Muscle of leg (tissue), 11 donors: ENCODE data around the gene MAK. TPM values are rescaled to one million over a fixed set of nuclear protein-coding genes. Genes with fewer than 3 reads are reported as not detected.
A peak's percentile ranks its signal among the peaks of the same experiment; 100 is the strongest.
"Not testable (repeated sequence)": the region's sequence is repeated elsewhere in the genome, so short reads cannot be mapped to it uniquely, and the experiment has no call there.

ENCODE experiments used
- DNase-seq: peaks from one replicate; pipeline ENCODE4 v3.0.0; 2013
- H3K27ac ChIP-seq: one replicate; pipeline ENCODE4 v1.5.1; 2013; ENCODE audit warnings: mild to moderate bottlenecking, low read length, control low read depth
- H3K27me3 ChIP-seq: one replicate; pipeline ENCODE4 v1.6.1; 2013; ENCODE audit warnings: low read length; ENCODE audit not compliant: control insufficient read depth, insufficient read depth
- H3K36me3 ChIP-seq: one replicate; pipeline ENCODE4 v1.6.1; 2013; ENCODE audit warnings: low read length; ENCODE audit not compliant: control insufficient read depth, insufficient read depth
- H3K4me1 ChIP-seq: one replicate; pipeline ENCODE4 v1.6.1; 2013; ENCODE audit warnings: low read length; ENCODE audit not compliant: control insufficient read depth, insufficient read depth
- H3K4me3 ChIP-seq: one replicate; pipeline ENCODE4 v1.5.1; 2013; ENCODE audit warnings: low read length, control low read depth
- H3K9me3 ChIP-seq: replicated peaks from 2 replicates; pipeline ENCODE4 v1.6.1; 2013; ENCODE audit warnings: low read depth, low read length; ENCODE audit not compliant: control insufficient read depth
- WGBS: methylation state at CpG from one replicate; pipeline ENCODE4 v1.1.5; 2013; ENCODE audit warnings: missing lambda C conversion rate; ENCODE audit not compliant: insufficient coverage; 5-methylcytosine and 5-hydroxymethylcytosine counted together
- polyA plus RNA-seq, 8 donors: library from polyadenylated mRNA; unstranded; fragments of 120-200 nt; gene quantifications; one replicate each; pipeline versions ENCODE4 v1.2.1 to v1.2.3, GENCODE V29; 2013; ENCODE audit warnings: inconsistent platforms in 1 of 8, low replicate concordance in 1 of 8; ENCODE audit not compliant: insufficient read length in 8 of 8, insufficient read depth in 1 of 8
- total RNA-seq: library from RNA; stranded (reverse); fragments of 120-200 nt; gene quantifications from one replicate; pipeline ENCODE4 v1.2.4, GENCODE V29; 2013

MAK gene
- total and polyA plus RNA-seq, 9 donors: 0.04 to 0.65 (median 0.25) TPM

DNA sequence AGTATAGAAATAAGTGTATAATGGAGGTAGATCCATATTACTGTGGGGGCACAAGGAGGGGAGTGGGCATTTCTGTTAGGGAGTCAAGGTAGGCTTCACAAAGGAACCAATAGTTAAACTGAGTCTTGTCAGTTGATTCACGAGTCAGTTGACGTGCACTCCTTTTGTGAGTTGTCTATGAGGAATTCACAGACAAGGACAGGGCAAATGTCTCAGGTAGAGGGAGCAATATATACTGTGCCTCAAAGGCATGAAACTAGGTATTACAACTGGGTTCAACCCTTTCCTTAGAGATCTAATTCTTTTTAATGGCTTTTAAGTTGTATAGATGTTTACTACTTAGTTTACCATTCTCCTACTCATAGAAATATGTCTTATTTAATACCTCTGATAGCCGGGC is 104.5 kb downstream of the MAK start:
- Histone ChIP-seq H3K4me3 (no peak overlapping the region), H3K4me1 (no peaks in the 10 kb centered on the region), H3K27ac (no peak overlapping the region), H3K9me3 (no peaks in the 10 kb centered on the region), H3K36me3 (peaks cover 35% of the 10 kb centered on the region), H3K27me3 (no peaks in the 10 kb centered on the region)
- no peak for DNase-seq
- WGBS: 86% methylated on average over 2 of the region's 3 CpGs

DNA sequence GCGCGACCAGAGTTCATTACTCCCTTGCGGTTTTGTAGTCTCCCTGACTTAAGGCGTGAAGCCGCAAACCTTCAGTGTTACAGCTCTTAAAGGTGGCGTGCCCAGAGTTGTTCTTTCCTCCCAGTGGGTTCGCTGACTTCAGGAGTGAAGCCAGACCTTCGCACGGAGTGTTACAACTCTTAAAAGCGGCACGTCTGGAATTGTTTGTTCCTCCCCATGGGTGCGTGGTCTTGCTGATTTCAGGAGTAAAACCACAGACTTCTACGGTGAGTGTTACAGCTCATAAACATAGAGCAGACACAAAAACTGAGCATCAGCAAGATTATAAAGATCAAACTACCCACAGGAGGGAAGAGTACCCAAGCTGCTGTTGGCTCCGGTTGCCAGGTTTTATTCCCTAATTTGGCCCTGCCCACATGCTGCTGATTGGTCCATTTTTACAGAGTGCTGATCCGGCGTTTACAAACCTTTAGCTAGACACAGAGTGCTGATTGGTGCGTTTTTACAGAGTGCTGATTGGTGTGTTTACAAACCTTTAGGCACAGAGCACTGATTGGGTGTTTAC is 105.1 kb downstream of the MAK start:
- Histone ChIP-seq H3K27ac (no peak overlapping the region), H3K36me3 (peaks cover 39% of the 10 kb centered on the region), H3K4me3 (no peak overlapping the region), H3K27me3 (no peaks in the 10 kb centered on the region), H3K9me3 (no peaks in the 10 kb centered on the region), H3K4me1 (no peaks in the 10 kb centered on the region)
- no peak for DNase-seq
- 53% methylated on average over 12 of the region's 17 CpGs for WGBS

DNA sequence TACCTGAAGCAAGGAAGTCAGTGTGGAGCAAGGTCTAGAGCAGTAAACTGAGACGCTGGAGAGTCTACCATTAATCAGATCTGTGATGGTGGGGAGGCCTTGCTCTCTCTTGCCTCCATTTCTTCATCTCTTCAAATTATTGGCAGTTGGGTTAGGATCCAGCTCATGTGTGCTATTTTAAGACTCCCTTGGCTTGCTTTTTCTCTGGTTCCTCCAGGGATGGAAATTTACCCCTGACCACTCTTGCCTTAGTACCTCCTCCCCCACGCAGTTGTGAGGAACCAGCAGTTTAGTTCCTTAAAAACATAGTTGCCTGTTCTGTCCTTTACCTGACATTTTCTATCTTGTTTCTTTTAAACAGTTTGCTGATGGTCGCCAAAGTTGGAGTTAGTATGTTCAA is 108.1 kb downstream of the MAK start:
- 75% methylated on average over 1 of the region's 3 CpGs for WGBS
- peaks cover 65% of the 10 kb centered on the region for H3K36me3 ChIP-seq
- DNase-seq: peak; percentile 56
- no peaks in the 10 kb centered on the region for H3K9me3 ChIP-seq
- H3K27ac ChIP-seq: no peak overlapping the region
- no peaks in the 10 kb centered on the region for H3K4me1 ChIP-seq
- H3K27me3 ChIP-seq: no peaks in the 10 kb centered on the region
- no peak overlapping the region for H3K4me3 ChIP-seq

DNA sequence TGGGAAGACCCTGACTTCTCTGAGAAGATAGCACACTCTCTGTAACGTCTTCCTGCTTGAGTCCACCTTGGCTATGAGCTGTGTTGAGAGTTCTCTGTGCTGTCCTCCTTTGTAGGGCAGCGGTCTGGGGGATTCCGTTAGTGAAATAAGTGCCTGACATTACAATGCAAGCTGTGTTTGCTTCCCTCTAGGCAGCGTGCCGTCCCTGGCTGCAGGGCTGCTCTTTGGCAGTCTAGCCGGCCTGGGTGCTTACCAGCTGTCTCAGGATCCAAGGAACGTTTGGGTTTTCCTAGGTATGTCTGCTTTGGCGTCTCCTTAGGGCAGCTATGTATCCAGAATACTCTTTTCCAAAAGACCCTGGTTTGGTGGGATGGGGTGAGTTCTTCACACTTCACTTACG is 112.6 kb downstream of the MAK start:
- DNase-seq: no peak
- Histone ChIP-seq H3K27me3 (no peaks in the 10 kb centered on the region), H3K4me1 (peaks cover 23% of the 10 kb centered on the region), H3K36me3 (peaks cover 56% of the 10 kb centered on the region), H3K27ac (no peak overlapping the region), H3K9me3 (no peaks in the 10 kb centered on the region), H3K4me3 (no peak overlapping the region)
- 95% methylated on average over 4 of the region's 9 CpGs for WGBS

DNA sequence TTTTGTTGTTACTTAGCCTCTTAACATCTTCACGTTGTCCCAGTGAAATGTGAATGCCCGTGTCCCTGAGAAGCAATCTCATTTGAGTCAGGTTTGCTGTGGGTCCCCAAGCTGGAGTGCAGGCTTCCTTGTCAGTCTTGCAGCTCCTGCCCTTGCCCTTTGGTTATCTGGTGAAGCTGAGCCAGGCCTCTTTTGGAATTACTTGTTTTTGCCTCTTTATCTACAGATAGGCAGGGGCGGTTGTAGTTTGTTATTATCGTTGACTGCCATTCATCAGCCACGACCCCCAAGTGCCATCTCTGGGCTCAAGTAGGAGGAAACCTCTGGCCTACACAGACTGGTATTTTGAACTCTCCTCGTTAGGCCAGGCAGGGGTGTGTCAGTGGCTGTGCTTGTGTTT is 113.3 kb downstream of the MAK start:
- no peaks in the 10 kb centered on the region for H3K27me3 ChIP-seq
- 90% methylated on average over 3 of the region's 6 CpGs for WGBS
- peaks cover 50% of the 10 kb centered on the region for H3K36me3 ChIP-seq
- no peaks in the 10 kb centered on the region for H3K9me3 ChIP-seq
- peaks cover 23% of the 10 kb centered on the region for H3K4me1 ChIP-seq
- H3K4me3 ChIP-seq: no peak overlapping the region
- no peak for DNase-seq
- H3K27ac ChIP-seq: no peak overlapping the region

DNA sequence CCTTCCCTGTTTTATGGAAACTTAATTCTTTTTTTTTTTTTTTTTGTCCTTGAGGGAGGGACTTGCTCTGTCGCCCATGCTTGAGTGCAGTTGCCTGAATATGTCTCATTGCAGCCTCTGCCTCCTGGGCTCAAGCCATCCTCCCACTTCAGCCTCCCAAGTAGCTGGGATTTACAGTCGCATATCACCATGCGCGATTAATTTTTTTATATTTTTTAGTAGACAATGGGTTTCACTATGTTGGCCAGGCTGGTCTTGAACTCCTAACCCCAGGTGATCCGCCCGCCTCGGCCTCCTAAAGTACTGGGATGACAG is 114.8 kb downstream of the MAK start:
- H3K4me1 ChIP-seq: peaks cover 23% of the 10 kb centered on the region
- H3K36me3 ChIP-seq: peaks cover 39% of the 10 kb centered on the region
- H3K27me3 ChIP-seq: no peaks in the 10 kb centered on the region
- WGBS: 14% methylated on average over 3 of the region's 7 CpGs
- DNase-seq: no peak
- peak overlapping the region; percentile 88 for H3K27ac ChIP-seq
- peak overlapping the region; percentile 73 for H3K4me3 ChIP-seq
- H3K9me3 ChIP-seq: no peaks in the 10 kb centered on the region

DNA sequence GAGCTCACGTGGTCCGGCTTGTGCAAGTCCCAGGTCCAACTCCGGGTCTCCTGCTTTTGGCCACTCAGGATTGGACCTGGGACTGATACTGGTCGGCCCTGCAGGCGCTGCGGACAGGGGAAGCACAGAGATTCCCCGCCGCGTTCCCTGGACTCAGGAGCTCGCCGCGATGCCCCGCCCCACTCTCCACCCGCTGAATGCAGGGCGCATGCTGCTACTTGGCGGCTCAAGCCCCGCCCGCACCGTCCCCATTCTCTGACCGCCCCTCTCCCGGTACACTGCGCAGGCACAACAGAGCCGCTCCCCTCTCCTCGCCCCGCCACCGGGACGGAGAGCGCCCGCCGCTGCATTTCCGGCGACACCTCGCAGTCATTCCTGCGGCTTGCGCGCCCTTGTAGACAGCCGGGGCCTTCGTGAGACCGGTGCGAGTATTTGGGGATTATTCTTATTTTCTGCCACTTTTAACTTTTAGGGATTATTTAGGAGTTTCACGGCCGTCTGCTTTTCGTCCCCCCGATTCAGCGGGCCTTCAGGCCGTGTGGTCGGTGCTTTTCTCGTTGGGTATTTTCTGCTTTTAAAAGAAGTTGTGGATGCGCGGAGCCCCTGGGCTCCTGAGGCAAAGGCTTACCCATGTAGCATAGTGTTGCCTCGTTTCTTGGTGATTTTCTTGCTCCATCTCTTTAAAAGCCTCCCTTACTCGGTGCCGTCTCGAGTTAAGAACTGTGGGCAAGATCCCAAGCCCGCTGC is 115.3 kb downstream of the MAK start, which contains the start of gene TMEM14C:
TMEM14C (plus strand) TSS at position 251 of the 747 bp plus-strand sequence. CDS start 1,544 bp downstream, outside the sequence.
- DNase-seq: peak; percentile 100
- Histone ChIP-seq H3K36me3 (peaks cover 34% of the 10 kb centered on the region), H3K4me3 (peak within 1 kb of the TSS; percentile 73), H3K27me3 (no peaks in the 10 kb centered on the region), H3K9me3 (no peaks in the 10 kb centered on the region), H3K4me1 (peaks cover 23% of the 10 kb centered on the region), H3K27ac (peak within 1 kb of the TSS; percentile 94)
- WGBS: 0% methylated on average over 28 of the region's 55 CpGs

DNA sequence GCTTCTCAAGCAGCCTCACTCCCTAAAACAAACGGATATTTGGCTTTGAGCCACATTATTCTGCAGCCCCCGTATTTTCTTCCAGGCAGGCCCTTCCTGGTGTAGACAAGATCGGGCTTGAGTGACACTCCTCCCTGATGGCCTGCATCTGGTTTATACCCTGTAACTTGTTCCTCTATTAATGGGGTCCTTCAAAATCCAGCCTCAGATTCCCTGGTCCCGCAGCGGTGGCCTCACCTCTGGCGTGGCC is 115.8 kb downstream of the MAK start:
- Histone ChIP-seq H3K4me3 (peak overlapping the region; percentile 73), H3K27ac (peak overlapping the region; percentile 94), H3K36me3 (peaks cover 30% of the 10 kb centered on the region), H3K27me3 (no peaks in the 10 kb centered on the region), H3K4me1 (peaks cover 23% of the 10 kb centered on the region), H3K9me3 (no peaks in the 10 kb centered on the region)
- WGBS: 2% methylated on average over 6 of the region's 6 CpGs
- DNase-seq: no peak

DNA sequence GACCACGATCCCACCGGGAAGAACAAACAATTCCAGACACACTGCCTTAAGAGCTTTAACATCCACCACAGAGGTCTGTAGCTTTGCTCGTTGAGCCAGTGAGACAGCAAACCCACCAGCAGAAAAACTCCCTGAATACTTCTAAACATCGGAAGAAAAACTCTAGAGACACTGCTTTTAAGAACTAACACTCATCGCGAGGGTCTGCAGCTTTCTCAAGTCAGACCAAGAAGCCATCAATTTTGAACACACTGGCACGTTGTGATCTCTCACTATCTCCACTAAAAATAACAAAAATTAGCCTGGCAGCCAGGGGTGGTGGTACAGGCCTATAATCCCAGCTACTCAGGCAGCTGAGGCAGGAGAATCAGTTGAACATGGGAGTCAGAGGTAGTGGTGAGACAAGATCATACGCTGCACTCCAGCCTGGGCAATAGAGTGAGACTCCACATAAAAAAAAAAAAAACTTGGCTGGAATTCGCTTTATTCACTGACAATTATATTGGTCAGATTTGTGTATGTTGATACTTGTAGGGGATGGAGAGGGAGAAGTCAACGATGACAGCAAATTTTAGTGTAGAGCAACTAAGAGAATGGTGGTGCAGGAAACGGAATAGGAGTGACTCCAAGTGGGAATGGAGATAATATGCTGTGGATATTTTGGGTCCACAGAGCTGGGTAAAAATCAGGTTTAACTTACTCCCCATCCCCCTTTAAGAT is 116.3 kb downstream of the MAK start:
- Histone ChIP-seq H3K36me3 (peaks cover 26% of the 10 kb centered on the region), H3K9me3 (no peaks in the 10 kb centered on the region), H3K27ac (peak overlapping the region; percentile 94), H3K4me1 (peaks cover 23% of the 10 kb centered on the region), H3K27me3 (no peaks in the 10 kb centered on the region), H3K4me3 (peak overlapping the region; percentile 73)
- 41% methylated on average over 3 of the region's 11 CpGs for WGBS
- no peak for DNase-seq

DNA sequence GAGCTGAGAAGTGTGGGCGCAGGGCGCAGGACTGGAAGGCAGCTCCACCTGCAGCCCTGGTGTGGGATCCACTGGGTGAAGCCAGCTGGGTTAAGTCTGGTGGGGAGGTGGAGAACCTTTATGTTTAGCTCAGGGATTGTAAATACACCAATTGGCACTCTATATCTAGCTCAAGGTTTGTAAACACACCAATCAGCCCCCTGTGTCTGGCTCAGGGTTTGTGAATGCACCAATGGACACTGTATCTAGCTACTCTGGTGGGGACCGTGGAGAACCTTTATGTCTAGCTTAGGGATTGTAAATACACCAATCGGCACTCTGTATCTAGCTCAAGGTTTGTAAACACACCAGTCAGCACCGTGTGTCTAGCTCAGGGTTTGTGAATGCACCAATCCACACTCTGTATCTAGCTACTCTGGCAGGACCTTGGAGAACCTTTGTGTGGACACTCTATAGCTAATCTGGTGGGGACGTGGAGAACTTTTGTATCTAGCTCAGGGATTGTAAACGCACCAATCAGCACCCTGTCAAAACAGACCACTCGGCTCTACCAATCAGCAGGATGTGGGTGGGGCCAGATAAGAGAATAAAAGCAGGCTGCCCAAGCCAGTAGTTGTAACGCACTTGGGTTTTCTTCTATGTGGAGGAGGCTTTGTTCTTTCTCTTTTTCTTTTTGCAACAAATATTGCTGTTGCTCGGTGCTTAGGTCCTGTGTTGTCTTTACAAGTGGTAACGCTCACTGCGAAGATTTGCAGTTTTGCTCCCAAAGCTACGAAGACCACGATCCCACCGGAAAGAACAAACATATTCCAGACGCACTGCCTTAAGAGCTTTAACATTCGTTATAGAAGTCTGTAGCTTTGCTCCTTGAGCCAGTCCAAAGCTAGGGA is 117.1 kb downstream of the MAK start:
- peak overlapping the region; percentile 47 for H3K27ac ChIP-seq
- H3K4me1 ChIP-seq: peaks cover 23% of the 10 kb centered on the region
- 64% methylated on average over 10 of the region's 17 CpGs for WGBS

More for the DNA sequence above, 117.1 kb downstream of the MAK start:
- H3K4me3 ChIP-seq: peak overlapping the region; percentile 52
- not testable (repeated sequence) for DNase-seq, H3K27me3 ChIP-seq, H3K9me3 ChIP-seq
- peaks cover 19% of the 10 kb centered on the region for H3K36me3 ChIP-seq
